H9 (cell line): Measurements from ENCODE around the gene SCFD2. TPM values are rescaled to one million over a fixed set of nuclear protein-coding genes. Genes with fewer than 3 reads are reported as not detected.

Source experiments
- DNase-seq: peaks from one replicate; pipeline ENCODE4 v3.0.0-alpha.2; 2017
- H2AFZ ChIP-seq: one replicate; pipeline ENCODE4 v1.6.1; 2013; ENCODE audit warnings: mild to moderate bottlenecking, low read length, control low read depth, moderate library complexity
- H2AK5ac ChIP-seq: 2 replicates; pipeline ENCODE4 v1.6.1; 2013; ENCODE audit warnings: low read length, control low read depth, mixed read lengths; ENCODE audit not compliant: insufficient read length
- H2BK120ac ChIP-seq: one replicate; pipeline ENCODE4 v1.6.1; 2013; ENCODE audit warnings: low read depth, mild to moderate bottlenecking, low read length, control low read depth, inconsistent platforms; ENCODE audit not compliant: poor library complexity, severe bottlenecking
- H2BK12ac ChIP-seq: 2 replicates; pipeline ENCODE4 v1.6.1; 2013; ENCODE audit warnings: low read length, control low read depth, mixed read lengths, low read depth; ENCODE audit not compliant: insufficient read length
- H2BK15ac ChIP-seq: 2 replicates; pipeline ENCODE4 v1.6.1; 2013; ENCODE audit warnings: low read depth, low read length, control low read depth
- H2BK20ac ChIP-seq: one replicate; pipeline ENCODE4 v1.6.1; 2013; ENCODE audit warnings: low read depth, mild to moderate bottlenecking, low read length, control low read depth, inconsistent platforms; ENCODE audit not compliant: poor library complexity, severe bottlenecking
- H2BK5ac ChIP-seq: 2 replicates; pipeline ENCODE4 v1.6.1; 2013; ENCODE audit warnings: low read length, control low read depth, mixed read lengths; ENCODE audit not compliant: insufficient read length
- H3K14ac ChIP-seq: 2 replicates; pipeline ENCODE4 v1.6.1; 2013; ENCODE audit warnings: low read length, control low read depth; ENCODE audit not compliant: insufficient read depth
- H3K18ac ChIP-seq: 2 replicates; pipeline ENCODE4 v1.6.1; 2013; ENCODE audit warnings: low read depth, mild to moderate bottlenecking, mixed read lengths, low read length, control low read depth; ENCODE audit not compliant: insufficient read length
- H3K23ac ChIP-seq: 2 replicates; pipeline ENCODE4 v1.6.1; 2013; ENCODE audit warnings: low read length, control low read depth, mixed read lengths, low read depth; ENCODE audit not compliant: insufficient read length
- H3K23me2 ChIP-seq: 2 replicates; pipeline ENCODE4 v1.6.1; 2013; ENCODE audit warnings: low read depth, mild to moderate bottlenecking, mixed read lengths, low read length, control low read depth; ENCODE audit not compliant: insufficient read length, poor library complexity, severe bottlenecking
- H3K27ac ChIP-seq: 2 replicates; pipeline ENCODE4 v1.5.1; 2013; ENCODE audit warnings: low read length, control low read depth, mixed read lengths, low read depth; ENCODE audit not compliant: insufficient read length
- H3K27me3 ChIP-seq: 2 replicates; pipeline ENCODE4 v1.6.1; 2013; ENCODE audit warnings: low read length, control low read depth, inconsistent platforms; ENCODE audit not compliant: insufficient read depth
- H3K4ac ChIP-seq: 2 replicates; pipeline ENCODE4 v1.6.1; 2013; ENCODE audit warnings: low read depth, mild to moderate bottlenecking, control low read depth, inconsistent platforms, low read length, moderate library complexity
- H3K4me1 ChIP-seq: 2 replicates; pipeline ENCODE4 v1.6.1; 2013; ENCODE audit warnings: low read length, control low read depth, inconsistent platforms; ENCODE audit not compliant: insufficient read depth
- H3K4me2 ChIP-seq: 2 replicates; pipeline ENCODE4 v1.6.1; 2013; ENCODE audit warnings: low read length, control low read depth, mixed read lengths; ENCODE audit not compliant: insufficient read length, insufficient read depth
- H3K56ac ChIP-seq: 2 replicates; pipeline ENCODE4 v1.6.1; 2013; ENCODE audit warnings: low read depth, mild to moderate bottlenecking, mixed read lengths, low read length, control low read depth; ENCODE audit not compliant: insufficient read length
- H3K79me1 ChIP-seq: 2 replicates; pipeline ENCODE4 v1.6.1; 2013; ENCODE audit warnings: low read depth, mild to moderate bottlenecking, moderate library complexity, low read length, control low read depth, inconsistent platforms; ENCODE audit not compliant: insufficient read depth, poor library complexity, severe bottlenecking
- H3K79me2 ChIP-seq: 2 replicates; pipeline ENCODE4 v1.6.1; 2013; ENCODE audit warnings: low read length, control low read depth, inconsistent platforms; ENCODE audit not compliant: insufficient read depth
- H3K9ac ChIP-seq: 2 replicates; pipeline ENCODE4 v1.6.1; 2013; ENCODE audit warnings: low read length, control low read depth, mixed read lengths; ENCODE audit not compliant: insufficient read length; ENCODE audit errors: extremely low read depth
- H3K9me3 ChIP-seq: one replicate; pipeline ENCODE4 v1.6.1; 2013; ENCODE audit warnings: low read depth, low read length, inconsistent platforms; ENCODE audit not compliant: control insufficient read depth
- H3T11ph ChIP-seq: one replicate; pipeline ENCODE4 v1.6.1; 2013; ENCODE audit warnings: mild to moderate bottlenecking, low read length, control low read depth, inconsistent platforms
- H4K20me1 ChIP-seq: one replicate; pipeline ENCODE4 v1.6.1; 2013; ENCODE audit not compliant: control insufficient read depth, insufficient read length, insufficient read depth
- H4K5ac ChIP-seq: 2 replicates; pipeline ENCODE4 v1.6.1; 2013; ENCODE audit warnings: low read depth, mild to moderate bottlenecking, mixed read lengths, low read length, control low read depth; ENCODE audit not compliant: insufficient read length
- H4K8ac ChIP-seq: replicated peaks from 2 replicates; pipeline ENCODE4 v1.6.1; 2013; ENCODE audit warnings: low read length, control low read depth, mixed read lengths, low read depth; ENCODE audit not compliant: insufficient read length
- H4K91ac ChIP-seq: 2 replicates; pipeline ENCODE4 v1.6.1; 2013; ENCODE audit warnings: low read depth, mild to moderate bottlenecking, moderate library complexity, mixed read lengths, low read length, control low read depth; ENCODE audit not compliant: insufficient read length
- H3K27ac Mint-ChIP-seq, 3 experiments: 2 replicates in 2 of 3; 3 replicates in 1 of 3; pipeline ENCODE4 v1.8.0; 2020 to 2021; ENCODE audit warnings: mixed read lengths in 3 of 3, mild to moderate bottlenecking in 1 of 3, moderate library complexity in 1 of 3
- H3K27me3 Mint-ChIP-seq: 2 replicates; pipeline ENCODE4 v1.8.0; 2021; ENCODE audit warnings: low read depth, mild to moderate bottlenecking, moderate library complexity, mixed read lengths
- H3K36me3 Mint-ChIP-seq, 3 experiments: 2 replicates in 2 of 3; 3 replicates in 1 of 3; pipeline ENCODE4 v1.8.0; 2020 to 2021; ENCODE audit warnings: low read depth in 3 of 3, mixed read lengths in 3 of 3; ENCODE audit not compliant: insufficient read depth in 1 of 3
- H3K4me1 Mint-ChIP-seq, 2 experiments: 2 replicates each; pipeline ENCODE4 v1.8.0; 2020; ENCODE audit warnings: mixed read lengths in 2 of 2
- H3K4me3 Mint-ChIP-seq, 2 experiments: 2 replicates in 1 of 2; 3 replicates in 1 of 2; pipeline ENCODE4 v1.8.0; 2020 to 2021; ENCODE audit warnings: mild to moderate bottlenecking in 2 of 2, mixed read lengths in 2 of 2, moderate library complexity in 1 of 2
- H3K9me3 Mint-ChIP-seq, 2 experiments: 2 replicates in 1 of 2; 3 replicates in 1 of 2; pipeline ENCODE4 v1.8.0; 2020; ENCODE audit warnings: mild to moderate bottlenecking in 2 of 2, mixed read lengths in 2 of 2, moderate library complexity in 1 of 2
- CTCF ChIP-seq: fragments of 200-600 bp; sonication (generic); conservative IDR thresholded peaks from 3 replicates; pipeline ENCODE4 v1.8.0; 2021; ENCODE audit warnings: antibody characterized with exemption, mild to moderate bottlenecking
- WGBS: extraction: QIAGEN DNeasy Blood & Tissue Kit; methylation state at CpG from one replicate; pipeline ENCODE4 v1.1.7; 2013; ENCODE audit warnings: missing lambda C conversion rate, low lambda C conversion rate, mixed read lengths; ENCODE audit not compliant: insufficient read length; ENCODE audit errors: extremely low coverage; 5-methylcytosine and 5-hydroxymethylcytosine counted together
- total RNA-seq: library from RNA; stranded (reverse); gene quantifications from 2 replicates; pipeline ENCODE4 v1.2.1, GENCODE V29; 2021

SCFD2 gene
- total RNA-seq, 1 experiment from 2014 or later: 10.1 TPM

- Histone ChIP-seq H3K27me3 (no peaks in the 10 kb centered on the region), H2BK120ac (no peak overlapping the region), H3T11ph (no peak overlapping the region), H2BK20ac (no peak overlapping the region), H3K18ac (no peak overlapping the region), H2AFZ (no peak overlapping the region), H4K20me1 (no peaks in the 10 kb centered on the region), H3K9me3 (no peaks in the 10 kb centered on the region), H3K23me2 (no peaks in the 10 kb centered on the region), H2BK12ac (no peak overlapping the region), H4K91ac (no peak overlapping the region), H3K23ac (no peak overlapping the region), H3K9ac (no peak overlapping the region), H2BK15ac (no peak overlapping the region), H2BK5ac (no peak overlapping the region), H2AK5ac (no peak overlapping the region), H3K27ac (no peak overlapping the region), H3K79me1 (no peaks in the 10 kb centered on the region), H3K56ac (no peak overlapping the region), H3K4me2 (no peak overlapping the region), H3K4me1 (peaks cover 4% of the 10 kb centered on the region; the same call in 1 of the 2 replicates), H4K8ac (no peak overlapping the region), H3K4ac (no peak overlapping the region), H3K14ac (no peak overlapping the region), H3K79me2 (no peaks in the 10 kb centered on the region), H4K5ac (no peak overlapping the region)
- TF ChIP-seq CTCF: no peak
- no peak for DNase-seq
- no CpG with 5 or more reads among the region's 4 CpGs for WGBS
- Mint-ChIP-seq H3K27me3 (no peaks in the 10 kb centered on the region), H3K4me1 (peaks cover 15 to 21% of the 10 kb centered on the region in 2 experiments), H3K27ac (peak overlapping the region in 1 of 3 experiments; percentile 70; a peak in 1 of 7 replicates), H3K36me3 (no peaks in the 10 kb centered on the region; a peak in 3 of 7 replicates), H3K9me3 (peaks cover 0 to 2% of the 10 kb centered on the region in 2 experiments; a peak in 2 of 5 replicates), H3K4me3 (no peak overlapping the region)
Observed at GRCh38 chr4:52931243-52931642, 434.6 kb downstream of the SCFD2 start.
